GM19351 (cell line): ENCODE measurements around the gene TAOK1.
"Not testable (repeated sequence)": the region's sequence is repeated elsewhere in the genome, so short reads cannot be mapped to it uniquely, and the experiment has no call there.

Source experiments
- ATAC-seq: cut with Tn5 transposase; IDR thresholded peaks from one replicate; pipeline ENCODE4 v1.9.1; 2021; ENCODE audit warnings: mild to moderate bottlenecking, moderate library complexity; ENCODE audit not compliant: unreplicated experiment

TAOK1 gene

GRCh38 chr17:29389982-29390850, at the start of gene TAOK1:
TAOK1 (plus strand) TSS chr17:29390363; CDS start chr17:29451549, 61,186 bp downstream.
- peak; percentile 78 for ATAC-seq

GRCh38 chr17:29341726-29342125, 48.4 kb upstream of the TAOK1 start:
- ATAC-seq = no peak

GRCh38 chr17:29342158-29342765, 47.9 kb upstream of the TAOK1 start:
- no peak for ATAC-seq

- no peak for ATAC-seq
Measured at GRCh38 chr17:29344201-29344856, 45.8 kb upstream of the TAOK1 start.

- ATAC-seq = no peak
Measured at GRCh38 chr17:29345066-29345465, 45.1 kb upstream of the TAOK1 start.

- not testable (repeated sequence) for ATAC-seq
Measured at GRCh38 chr17:29345470-29345869, 44.7 kb upstream of the TAOK1 start.

DNA sequence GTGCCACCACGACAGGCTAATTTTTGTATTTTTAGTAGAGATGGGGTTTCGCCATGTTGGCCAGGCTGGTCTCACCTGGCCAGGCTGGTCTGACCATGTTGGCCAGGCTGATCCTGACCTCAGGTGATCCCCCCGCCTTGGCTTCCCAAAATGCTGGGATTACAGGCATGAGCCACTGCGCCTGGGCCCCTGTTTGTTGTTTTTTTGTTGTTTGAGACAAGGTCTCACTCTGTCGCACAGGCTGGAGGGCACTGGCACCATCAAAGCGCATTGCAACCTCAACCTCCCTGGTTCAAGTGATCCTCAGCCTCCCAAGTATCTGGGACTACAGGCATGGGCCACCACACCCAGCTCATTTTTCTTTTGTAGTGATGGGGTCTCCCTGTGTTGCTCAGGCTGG, 43.7 kb upstream of the TAOK1 start:
- ATAC-seq = no peak

DNA sequence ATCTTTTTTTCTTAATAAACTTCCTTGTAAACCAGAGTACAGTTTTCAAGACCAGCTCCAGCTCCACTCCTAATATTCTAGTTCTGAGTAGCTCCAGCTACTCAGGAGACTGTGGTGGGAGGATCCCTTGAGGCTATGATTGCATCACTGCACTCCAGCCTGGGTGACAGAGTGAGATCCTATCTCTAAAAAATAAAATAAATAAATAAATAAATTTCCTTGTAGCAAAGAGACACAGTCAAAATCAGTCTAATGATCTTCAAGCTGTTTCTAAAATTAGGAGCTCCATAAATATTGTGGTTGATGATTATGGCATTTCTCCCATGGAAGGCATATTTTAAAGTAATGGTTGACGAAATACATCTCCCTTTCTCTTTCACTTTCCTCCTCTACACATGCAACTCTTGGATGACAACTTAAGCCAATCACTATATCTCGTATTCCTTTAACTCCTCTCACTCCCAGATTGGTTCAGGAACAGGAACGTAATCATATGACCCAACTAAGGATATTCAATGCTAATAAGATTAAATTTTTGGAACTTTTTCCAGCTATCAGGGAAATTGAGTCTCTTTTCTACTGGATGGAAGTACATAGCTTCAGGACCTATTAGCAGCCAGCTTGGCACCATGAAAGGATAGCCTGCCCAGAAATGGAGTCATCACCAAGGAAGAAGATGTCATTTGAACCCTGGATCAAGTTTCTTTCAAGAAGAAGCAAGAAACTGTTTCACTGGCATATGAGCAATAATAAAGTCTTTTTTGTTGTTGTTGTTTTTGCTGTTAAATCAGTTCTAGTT, 42.1 kb upstream of the TAOK1 start:
- ATAC-seq = no peak

DNA sequence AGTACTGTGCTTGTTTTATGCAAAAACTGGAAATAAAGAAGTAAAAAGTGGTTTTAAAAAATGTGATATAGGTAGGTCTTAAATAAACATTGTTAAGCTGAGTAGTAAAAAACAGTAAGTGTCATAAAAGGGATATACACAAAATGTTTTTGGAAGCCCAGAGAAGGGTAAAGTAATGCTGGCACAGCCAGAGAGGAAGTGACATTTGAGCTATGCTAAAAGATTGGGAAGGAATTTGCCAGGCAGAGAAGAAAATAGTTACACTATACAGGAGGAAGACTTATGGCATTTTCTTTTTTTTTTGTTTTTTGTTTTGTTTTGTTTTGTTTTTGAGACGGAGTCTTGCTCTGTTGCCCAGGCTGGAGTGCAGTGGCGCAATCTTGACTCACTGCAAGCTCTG, 40.8 kb upstream of the TAOK1 start:
- no peak for ATAC-seq

DNA sequence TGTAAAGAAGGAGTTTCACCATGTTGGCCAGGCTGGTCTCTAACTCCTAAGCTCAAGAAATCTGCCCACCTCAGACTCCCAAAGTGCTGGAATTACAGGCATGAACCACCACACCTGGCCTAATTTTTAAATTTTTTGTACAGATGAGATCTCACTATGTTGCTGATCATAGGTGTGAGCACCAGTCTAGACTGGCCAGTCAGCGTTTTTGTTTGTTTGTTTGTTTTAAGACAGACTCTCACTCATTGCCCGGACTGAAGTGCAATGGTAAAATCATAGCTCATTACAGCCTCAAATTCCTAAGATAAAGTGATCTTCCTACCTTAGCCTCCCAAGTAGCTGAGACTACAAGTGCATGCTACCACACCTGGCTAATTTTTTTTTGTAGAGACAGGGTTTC, 38.0 kb upstream of the TAOK1 start:
- ATAC-seq = no peak

DNA sequence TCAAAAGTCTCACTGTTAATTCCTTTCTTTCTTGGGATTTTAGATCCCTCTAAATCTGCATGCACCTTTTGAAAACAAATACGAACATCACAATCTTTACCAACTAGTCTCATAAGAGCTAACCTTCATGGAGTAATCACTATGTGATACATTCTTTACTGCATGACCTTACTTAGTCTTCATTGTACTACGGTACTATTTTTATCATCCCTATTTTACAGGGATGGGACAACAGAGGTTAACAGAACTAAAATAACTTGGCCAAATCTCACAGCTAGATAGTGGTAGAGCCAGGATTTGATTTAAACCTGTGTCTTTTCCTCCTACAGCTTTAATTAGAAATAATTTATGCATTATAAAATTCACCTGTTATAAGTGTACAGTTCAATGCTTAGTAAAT, 32.9 kb upstream of the TAOK1 start:
- ATAC-seq = no peak

GRCh38 chr17:29357821-29358232, 32.3 kb upstream of the TAOK1 start:
- ATAC-seq = no peak

GRCh38 chr17:29358416-29358815, 31.7 kb upstream of the TAOK1 start:
- ATAC-seq = no peak

GRCh38 chr17:29359777-29360176, 30.4 kb upstream of the TAOK1 start:
- no peak for ATAC-seq

- no peak for ATAC-seq
Measured at GRCh38 chr17:29363716-29364115, 26.4 kb upstream of the TAOK1 start.

GRCh38 chr17:29364691-29365090, 25.5 kb upstream of the TAOK1 start:
- ATAC-seq = no peak

- no peak for ATAC-seq
Measured at GRCh38 chr17:29368161-29368560, 22.0 kb upstream of the TAOK1 start.

- no peak for ATAC-seq
Measured at GRCh38 chr17:29368926-29369325, 21.2 kb upstream of the TAOK1 start.

DNA sequence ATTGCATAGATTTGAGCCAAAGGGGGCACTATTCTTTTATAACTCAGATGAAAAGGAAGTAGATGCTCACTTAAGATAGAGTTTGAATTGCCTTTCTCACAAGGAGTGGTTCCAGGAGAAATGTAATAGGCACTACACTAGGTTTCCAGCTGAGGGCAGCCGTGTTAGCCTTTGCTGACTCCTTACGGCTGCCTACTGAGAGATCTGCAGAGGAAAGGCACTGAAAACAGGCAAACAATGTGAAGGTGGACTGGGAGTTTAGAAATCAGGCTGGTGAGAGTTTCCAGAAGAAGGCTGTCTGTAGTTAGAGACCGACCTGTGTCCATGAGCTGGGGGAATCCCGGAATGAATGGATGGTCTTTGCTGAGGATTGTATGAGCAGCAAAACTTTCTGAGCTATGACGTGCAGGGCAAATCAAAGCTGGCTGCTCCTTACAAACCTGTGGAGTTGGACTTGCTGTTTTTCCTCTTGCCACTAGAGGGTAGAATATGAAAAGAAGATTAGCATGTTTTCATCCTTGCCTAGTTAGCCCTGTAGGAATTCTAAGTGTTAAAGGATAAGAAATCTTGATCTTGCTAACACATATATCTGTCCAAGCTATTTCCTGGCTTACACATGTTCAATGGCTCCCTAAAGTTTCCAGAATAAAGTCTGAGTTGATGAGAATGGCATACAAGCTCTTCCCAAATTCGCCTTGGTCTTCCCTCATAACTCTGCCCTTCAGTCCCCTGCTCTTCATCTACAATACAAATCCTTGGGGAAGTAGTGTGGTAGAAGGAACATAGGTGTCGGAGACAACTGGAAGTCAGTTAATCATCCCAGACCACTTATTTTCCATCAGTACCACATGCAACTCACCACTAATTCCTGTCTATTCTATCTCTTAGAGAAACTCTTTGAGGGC, 20.1 kb upstream of the TAOK1 start:
- no peak for ATAC-seq

- ATAC-seq = no peak
Measured at GRCh38 chr17:29376667-29377270, 13.4 kb upstream of the TAOK1 start.
